Bronchial epithelial cell (primary cell): ENCODE measurements around the gene PARL. TPM values are rescaled to one million over a fixed set of nuclear protein-coding genes. Genes with fewer than 3 reads are reported as not detected.

ENCODE experiments used
- DNase-seq: peaks from one replicate; pipeline ENCODE4 v3.0.0-alpha.2; 2010; ENCODE audit warnings: low read depth
- FAIRE-seq: peaks from 2 replicates; lab custom pipeline; 2011; peaks lifted over from hg19 to GRCh38; lab: Jason Lieb, UNC
- H3K27me3 ChIP-seq: 2 replicates; pipeline ENCODE4 v1.5.1; 2011; ENCODE audit warnings: low read length; ENCODE audit not compliant: control insufficient read depth, insufficient read depth
- H3K36me3 ChIP-seq: 2 replicates; pipeline ENCODE4 v1.5.1; 2011; ENCODE audit warnings: low read length; ENCODE audit not compliant: control insufficient read depth, insufficient read depth
- H3K4me3 ChIP-seq: 2 replicates; pipeline ENCODE4 v1.5.1; 2011; ENCODE audit warnings: mild to moderate bottlenecking, low read depth, low read length, control low read depth
- total RNA-seq: library from RNA; depleted of rRNA; stranded (reverse); fragments of >200 nt; gene quantifications from 2 replicates; pipeline ENCODE4 v1.2.1, GENCODE V29; 2014
- TF ChIP-seq, protein P1 (sequence below): IDR thresholded peaks from 2 replicates; pipeline ENCODE4 v1.5.1; 2011; ENCODE audit warnings: mild to moderate bottlenecking, moderate library complexity, low read length, control low read depth, inconsistent platforms; ENCODE audit not compliant: insufficient read depth, severe bottlenecking

Gene PARL
- total RNA-seq, 1 donor from 2014 or later, result 75.6 TPM

DNA sequence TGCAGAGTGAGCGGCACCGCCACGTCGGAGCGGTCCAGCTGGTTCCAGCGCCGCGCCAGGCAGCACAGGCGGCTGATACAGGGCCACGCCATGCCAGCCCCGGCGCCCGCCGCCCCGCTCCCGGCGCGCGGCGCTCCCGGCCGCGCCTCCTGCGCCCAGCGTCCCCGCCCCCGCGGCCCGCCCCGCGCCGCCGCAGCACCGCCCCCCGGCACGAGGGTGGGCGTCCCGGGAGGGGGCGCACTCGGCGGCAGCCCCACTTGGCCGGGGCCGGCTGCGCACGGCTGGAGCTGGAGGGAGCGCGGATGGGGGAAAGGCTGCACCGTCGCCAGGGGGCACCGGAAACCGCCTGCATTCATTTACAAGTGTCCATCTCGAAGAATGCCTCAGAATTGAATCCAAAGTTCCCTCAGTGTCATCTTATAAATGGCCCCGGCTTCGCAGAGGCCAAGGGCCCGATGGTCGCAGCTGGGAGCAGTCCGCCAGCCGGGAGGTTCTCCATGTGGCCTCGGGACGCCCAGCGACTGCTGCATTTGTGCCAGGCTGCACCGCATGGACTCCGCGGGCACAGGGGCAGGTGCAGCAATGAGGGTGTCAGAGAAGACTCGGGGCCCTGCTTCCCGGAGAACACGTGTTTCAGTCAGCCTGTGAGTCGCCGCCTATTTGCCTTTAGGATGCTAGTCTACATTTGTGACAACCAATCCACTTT is 59.1 kb downstream of the PARL start, which contains the start of gene MAP6D1:
TSS of gene MAP6D1 (minus strand) at position 122 of the 706 bp plus-strand sequence. CDS start at position 92, 30 bp downstream.
- TF ChIP-seq, protein P1, sequence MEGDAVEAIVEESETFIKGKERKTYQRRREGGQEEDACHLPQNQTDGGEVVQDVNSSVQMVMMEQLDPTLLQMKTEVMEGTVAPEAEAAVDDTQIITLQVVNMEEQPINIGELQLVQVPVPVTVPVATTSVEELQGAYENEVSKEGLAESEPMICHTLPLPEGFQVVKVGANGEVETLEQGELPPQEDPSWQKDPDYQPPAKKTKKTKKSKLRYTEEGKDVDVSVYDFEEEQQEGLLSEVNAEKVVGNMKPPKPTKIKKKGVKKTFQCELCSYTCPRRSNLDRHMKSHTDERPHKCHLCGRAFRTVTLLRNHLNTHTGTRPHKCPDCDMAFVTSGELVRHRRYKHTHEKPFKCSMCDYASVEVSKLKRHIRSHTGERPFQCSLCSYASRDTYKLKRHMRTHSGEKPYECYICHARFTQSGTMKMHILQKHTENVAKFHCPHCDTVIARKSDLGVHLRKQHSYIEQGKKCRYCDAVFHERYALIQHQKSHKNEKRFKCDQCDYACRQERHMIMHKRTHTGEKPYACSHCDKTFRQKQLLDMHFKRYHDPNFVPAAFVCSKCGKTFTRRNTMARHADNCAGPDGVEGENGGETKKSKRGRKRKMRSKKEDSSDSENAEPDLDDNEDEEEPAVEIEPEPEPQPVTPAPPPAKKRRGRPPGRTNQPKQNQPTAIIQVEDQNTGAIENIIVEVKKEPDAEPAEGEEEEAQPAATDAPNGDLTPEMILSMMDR, result peak; percentile 37
- peak within 1 kb of the TSS; percentile 46 for H3K4me3 ChIP-seq
- DNase-seq (peak; percentile 19), FAIRE-seq (no peak)
- peaks cover 5% of the 10 kb centered on the region for H3K36me3 ChIP-seq
- no peaks in the 10 kb centered on the region for H3K27me3 ChIP-seq

DNA sequence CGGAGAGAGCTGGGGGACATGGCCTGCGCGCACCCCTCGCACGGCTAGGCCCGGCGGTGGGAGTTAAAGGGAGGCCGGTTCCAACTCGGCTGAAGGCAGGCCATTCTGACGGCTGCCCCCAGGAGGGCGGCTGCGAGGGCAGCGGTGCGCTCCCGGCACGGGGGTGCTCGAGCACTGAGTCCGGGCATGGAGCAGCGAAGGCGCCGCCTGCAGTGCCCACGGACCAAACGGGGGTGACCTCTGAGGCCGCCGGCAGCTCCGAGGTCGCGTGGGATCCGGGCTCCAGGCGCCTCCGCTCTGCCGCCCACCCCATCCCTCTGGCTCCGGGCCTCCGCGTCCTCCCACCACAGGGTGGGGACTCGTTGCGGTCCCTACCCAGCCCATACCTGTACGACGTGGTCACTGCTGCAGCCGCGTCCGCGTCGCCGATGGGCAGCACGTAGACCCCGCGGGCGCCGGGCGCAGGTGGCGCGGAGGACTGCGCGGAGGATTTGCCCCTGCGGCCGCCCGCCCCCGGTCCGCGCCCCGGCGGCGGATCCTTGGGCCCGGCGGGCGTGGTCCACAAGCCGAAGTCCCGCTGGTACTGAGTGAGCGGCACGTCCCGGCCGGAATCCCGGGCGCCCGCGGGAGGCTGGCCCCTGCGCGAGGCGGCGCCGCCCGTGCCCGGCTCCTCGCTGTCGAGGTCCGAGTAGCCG is 59.8 kb downstream of the PARL start:
- FAIRE-seq (no peak), DNase-seq (no peak)
- TF ChIP-seq, protein P1, result no peak
- Histone ChIP-seq H3K4me3 (peak overlapping the region; percentile 46), H3K27me3 (no peaks in the 10 kb centered on the region), H3K36me3 (peaks cover under 1% of the 10 kb centered on the region)

DNA sequence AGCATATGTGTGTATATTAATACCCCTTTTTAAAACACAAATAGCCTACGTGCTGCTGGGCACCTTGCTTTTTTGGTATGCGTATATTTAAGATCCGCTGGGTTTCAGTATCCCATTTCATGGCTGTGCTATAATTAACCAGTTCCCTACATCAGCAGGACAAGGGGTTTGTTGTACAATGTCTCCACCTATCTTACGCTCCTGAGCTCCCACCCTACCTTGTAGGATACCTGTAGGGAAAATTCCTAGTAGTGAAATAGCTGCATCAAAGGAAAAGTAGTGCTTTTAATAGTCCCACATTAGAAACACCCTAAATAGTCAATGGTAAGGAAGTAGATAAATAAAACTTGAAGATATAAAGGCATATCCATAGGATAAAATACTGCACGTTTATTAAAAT is 60.7 kb downstream of the PARL start:
- Histone ChIP-seq H3K27me3 (no peaks in the 10 kb centered on the region), H3K4me3 (no peak overlapping the region), H3K36me3 (no peaks in the 10 kb centered on the region)
- FAIRE-seq, result no peak
- TF ChIP-seq, protein P1, result no peak
- no peak for DNase-seq

DNA sequence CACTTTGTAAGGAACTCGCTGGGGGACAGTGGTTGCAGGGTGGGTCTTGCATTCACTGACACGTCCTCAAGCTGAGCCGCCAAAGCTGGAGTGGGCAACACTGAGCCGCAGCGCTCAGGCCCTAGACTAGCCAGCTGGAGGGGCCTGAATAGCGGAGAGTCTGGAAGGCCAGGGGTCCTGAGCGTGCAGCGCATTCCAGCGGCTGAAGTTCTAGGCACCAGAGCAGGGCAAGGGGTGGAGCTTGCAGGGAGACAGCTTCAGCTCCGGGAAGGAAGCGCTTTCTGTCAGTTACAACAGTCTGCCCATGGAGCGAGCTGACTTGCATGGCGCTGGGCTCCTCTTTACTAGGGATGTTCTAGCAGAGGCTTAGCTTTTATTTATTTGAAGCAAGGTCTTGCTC is 62.0 kb downstream of the PARL start:
- no peak for DNase-seq
- H3K4me3 ChIP-seq, result no peak overlapping the region
- FAIRE-seq, result no peak
- H3K27me3 ChIP-seq, result no peaks in the 10 kb centered on the region
- H3K36me3 ChIP-seq, result no peaks in the 10 kb centered on the region
- TF ChIP-seq, protein P1, result no peak

DNA sequence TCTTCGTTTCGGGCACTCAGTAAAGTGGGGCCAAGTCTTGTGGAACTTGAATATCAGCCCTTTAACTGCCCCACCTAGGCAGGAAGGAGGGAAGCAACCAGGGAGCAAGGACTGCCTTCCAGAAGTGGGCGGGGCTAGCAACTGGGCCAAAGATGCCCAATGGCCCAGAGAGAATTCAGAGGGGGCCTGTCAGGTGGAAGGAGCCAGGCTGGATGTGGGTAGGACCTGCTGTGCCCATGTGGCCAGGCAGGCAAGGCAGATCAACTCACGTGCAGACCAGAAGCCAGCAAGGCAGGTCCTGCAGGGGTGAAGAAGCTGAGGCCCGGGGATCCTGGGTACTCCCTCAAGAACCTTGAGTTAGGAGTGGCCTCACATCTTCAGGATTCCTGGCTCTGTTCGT is 64.8 kb downstream of the PARL start:
- FAIRE-seq, result no peak
- Histone ChIP-seq H3K36me3 (no peaks in the 10 kb centered on the region), H3K4me3 (no peak overlapping the region), H3K27me3 (no peaks in the 10 kb centered on the region)
- no peak for DNase-seq
- TF ChIP-seq, protein P1, result no peak
